Measurements from ENCODE around the gene TMEM72. TPM values are rescaled to one million over a fixed set of nuclear protein-coding genes. Genes with fewer than 3 reads are reported as not detected.

Gene TMEM72
- total RNA-seq, 2 donors from 2014 or later = 0.15 TPM; not detected in 1

GRCh38 chr10:44878706-44879530, 32.2 kb upstream of the TMEM72 start:
- H3K4me3 ChIP-seq = peak overlapping the region; percentile 33 to 55
- no peaks in the 10 kb centered on the region for H3K36me3 ChIP-seq
- peak; percentile 91 for DNase-seq (ENCODE audit: low spot score)
- TF ChIP-seq CTCF (IDR thresholded peaks at IDR 0.05) = no peak
- H3K9me3 ChIP-seq = no peaks in the 10 kb centered on the region
- H3K4me1 ChIP-seq = peaks cover 0 to 27% of the 10 kb centered on the region in 2 donors
- peak overlapping the region; percentile 77 to 78 for H3K27ac ChIP-seq
- H3K27me3 ChIP-seq = no peaks in the 10 kb centered on the region

- H3K4me3 ChIP-seq = peak overlapping the region; percentile 33 to 55
- H3K4me1 ChIP-seq = peaks cover 0 to 21% of the 10 kb centered on the region in 2 donors
- no peaks in the 10 kb centered on the region for H3K36me3 ChIP-seq
- no peaks in the 10 kb centered on the region for H3K9me3 ChIP-seq
- no peak for TF ChIP-seq CTCF (IDR thresholded peaks at IDR 0.05)
- no peaks in the 10 kb centered on the region for H3K27me3 ChIP-seq
- peak overlapping the region; percentile 77 to 78 for H3K27ac ChIP-seq
- DNase-seq (ENCODE audit: low spot score) = no peak
Observed at GRCh38 chr10:44879531-44879899, 31.6 kb upstream of the TMEM72 start.

- peaks cover 0 to 16% of the 10 kb centered on the region in 2 donors for H3K4me1 ChIP-seq
- H3K36me3 ChIP-seq = no peaks in the 10 kb centered on the region
- no peaks in the 10 kb centered on the region for H3K9me3 ChIP-seq
- no peak overlapping the region for H3K27ac ChIP-seq
- TF ChIP-seq CTCF (IDR thresholded peaks at IDR 0.05) = no peak
- no peak overlapping the region for H3K4me3 ChIP-seq
- no peaks in the 10 kb centered on the region for H3K27me3 ChIP-seq
- DNase-seq (ENCODE audit: low spot score) = no peak
Observed at GRCh38 chr10:44880090-44880715, 30.9 kb upstream of the TMEM72 start.

GRCh38 chr10:44881649-44882048, 29.5 kb upstream of the TMEM72 start:
- H3K9me3 ChIP-seq = no peaks in the 10 kb centered on the region
- H3K27me3 ChIP-seq = no peaks in the 10 kb centered on the region
- no peak overlapping the region for H3K27ac ChIP-seq
- DNase-seq (ENCODE audit: low spot score) = no peak
- H3K4me3 ChIP-seq = no peak overlapping the region
- H3K36me3 ChIP-seq = no peaks in the 10 kb centered on the region
- no peak for TF ChIP-seq CTCF (IDR thresholded peaks at IDR 0.05)
- peaks cover 0 to 16% of the 10 kb centered on the region in 2 donors for H3K4me1 ChIP-seq

GRCh38 chr10:44882166-44882720, 28.9 kb upstream of the TMEM72 start:
- no peak for DNase-seq (ENCODE audit: low spot score)
- Histone ChIP-seq H3K9me3 (no peaks in the 10 kb centered on the region), H3K27me3 (no peaks in the 10 kb centered on the region), H3K27ac (no peak overlapping the region), H3K36me3 (no peaks in the 10 kb centered on the region), H3K4me1 (peaks cover 0 to 16% of the 10 kb centered on the region in 2 donors), H3K4me3 (no peak overlapping the region)
- no peak for TF ChIP-seq CTCF (IDR thresholded peaks at IDR 0.05)
